Gastrocnemius medialis (tissue), 4 donors: ENCODE results near the gene MYO1G. TPM values are rescaled to one million over a fixed set of nuclear protein-coding genes. Genes with fewer than 3 reads are reported as not detected.

Experiments
- ATAC-seq, 2 donors: fragments of 150-250 bp; one replicate each; pipeline ENCODE4 v1.9.1; 2016
- DNase-seq, 2 donors: peaks; one replicate each; pipeline ENCODE4 v3.0.0-alpha.2; 2019
- H3K27ac ChIP-seq, 4 donors: fragments of 200-600 bp; sonication (generic); 1 replicate in 1 of 4; 2 replicates in 3 of 4; pipeline ENCODE4 v1.5.1; 2016 to 2018; ENCODE audit warnings: mild to moderate bottlenecking in 2 of 4, moderate library complexity in 1 of 4
- H3K27me3 ChIP-seq, 3 donors: fragments of 200-600 bp; sonication (generic) in 2 of 3; 1 replicate in 1 of 3; 2 replicates in 2 of 3; pipeline versions ENCODE4 v1.5.1 to v1.6.0; 2016 to 2019; ENCODE audit warnings: mild to moderate bottlenecking in 1 of 3, moderate library complexity in 1 of 3
- H3K36me3 ChIP-seq, 2 donors: fragments of 200-600 bp; sonication (generic) in 1 of 2; one replicate each; pipeline ENCODE4 v1.5.1; 2017 to 2018
- H3K4me1 ChIP-seq, 2 donors: fragments of 200-600 bp; sonication (generic) in 1 of 2; one replicate each; pipeline ENCODE4 v1.5.1; 2016 to 2017; ENCODE audit warnings: mild to moderate bottlenecking in 2 of 2
- H3K4me3 ChIP-seq, 4 donors: fragments of 200-600 bp; sonication (generic) in 3 of 4; 1 replicate in 1 of 4; 2 replicates in 3 of 4; pipeline ENCODE4 v1.5.1; 2016 to 2019; ENCODE audit warnings: mild to moderate bottlenecking in 2 of 4
- H3K9me3 ChIP-seq, 3 donors: fragments of 200-600 bp; sonication (generic) in 2 of 3; 1 replicate in 1 of 3; 2 replicates in 2 of 3; pipeline ENCODE4 v1.5.1; 2016 to 2019
- CTCF ChIP-seq, 5 experiments: fragments of 450-650 bp in 3 of 5; fragments of 200-600 bp in 2 of 5; sonication (generic) in 2 of 5; IDR thresholded peaks in 4 of 5; conservative IDR thresholded peaks in 1 of 5; 1 replicate in 4 of 5; 2 replicates in 1 of 5; pipeline ENCODE4 v1.5.1; 2016 to 2019; ENCODE audit warnings: antibody characterized with exemption in 5 of 5, mild to moderate bottlenecking in 3 of 5, moderate library complexity in 3 of 5
- POLR2A ChIP-seq, 2 donors: fragments of 450-650 bp; IDR thresholded peaks; one replicate each; pipeline ENCODE4 v1.6.1; 2017; ENCODE audit warnings: antibody characterized with exemption in 2 of 2, mild to moderate bottlenecking in 2 of 2, moderate library complexity in 2 of 2
- in situ Hi-C, 4 donors: fragments of 200-750 bp; cut with MboI; loops; one replicate each; pipeline versions ENCODE4 v1.15.0 to v1.8.0; 2017; ENCODE audit warnings: low sequenced_read_pairs in 4 of 4
- intact Hi-C: fragments of 100-400 bp; cut with DNase I; formaldehyde crosslinking; loops from one replicate; pipeline ENCODE4 v1.15.1; 2023; ENCODE audit warnings: low total_unique reads
- total RNA-seq, 4 donors: library from RNA; depleted of rRNA; stranded (reverse); fragments of >200 nt; gene quantifications; one replicate each; pipeline versions ENCODE4 v1.1.0 to v1.2.3, GENCODE V29; 2016

The MYO1G gene
- total RNA-seq, 4 donors from 2014 or later: 0.61 to 1.4 (median 1.3) TPM; not detected in 1

GRCh38 chr7:44920119-44920518, 58.7 kb downstream of the MYO1G start:
- ATAC-seq (no peak), DNase-seq (no peak)
- no peaks in the 10 kb centered on the region for H3K27me3 ChIP-seq
- H3K9me3 ChIP-seq: no peaks in the 10 kb centered on the region
- no peaks in the 10 kb centered on the region for H3K4me1 ChIP-seq
- no peaks in the 10 kb centered on the region for H3K36me3 ChIP-seq
- in situ Hi-C loops: loop anchor here in 3 of 4 donors (5.0 to 10.0 kb wide), 4 partner anchors 58 to 335 kb away; partner anchors contain the start of gene TMED4 (in 2 of the 3)
- H3K27ac ChIP-seq: no peak overlapping the region
- TF ChIP-seq CTCF (IDR thresholded peaks at IDR 0.05 in 4 of 5, conservative IDR thresholded peaks at IDR 0.05 in 1 of 5): no peak
- TF ChIP-seq POLR2A (IDR thresholded peaks at IDR 0.05): no peak
- intact Hi-C loops: loop anchor here (5.0 kb wide), 1 partner anchor 333 kb away; no protein-coding TSS in a partner anchor
- no peak overlapping the region for H3K4me3 ChIP-seq

GRCh38 chr7:44918029-44918428, 60.8 kb downstream of the MYO1G start:
- Histone ChIP-seq H3K4me1 (no peaks in the 10 kb centered on the region), H3K27me3 (no peaks in the 10 kb centered on the region), H3K36me3 (no peaks in the 10 kb centered on the region), H3K9me3 (no peaks in the 10 kb centered on the region), H3K4me3 (no peak overlapping the region), H3K27ac (no peak overlapping the region)
- in situ Hi-C loops (loop anchor here in 3 of 4 donors (5.0 kb wide), 2 partner anchors 56 to 61 kb away; no protein-coding TSS in a partner anchor), intact Hi-C loops (no loop called here)
- DNase-seq: no peak
- no peak for TF ChIP-seq POLR2A (IDR thresholded peaks at IDR 0.05)
- TF ChIP-seq CTCF (IDR thresholded peaks at IDR 0.05 in 4 of 5, conservative IDR thresholded peaks at IDR 0.05 in 1 of 5): no peak
- ATAC-seq: no peak

- no peak for ATAC-seq
- Histone ChIP-seq H3K27me3 (no peaks in the 10 kb centered on the region), H3K27ac (no peak overlapping the region), H3K4me3 (no peak overlapping the region), H3K4me1 (no peaks in the 10 kb centered on the region), H3K36me3 (no peaks in the 10 kb centered on the region), H3K9me3 (no peaks in the 10 kb centered on the region)
- TF ChIP-seq CTCF (IDR thresholded peaks at IDR 0.05 in 4 of 5, conservative IDR thresholded peaks at IDR 0.05 in 1 of 5) (no peak), POLR2A (IDR thresholded peaks at IDR 0.05) (no peak)
- intact Hi-C loops (no loop called here), in situ Hi-C loops (loop anchor here in 3 of 4 donors (5.0 kb wide), 2 partner anchors 55 to 60 kb away; no protein-coding TSS in a partner anchor)
- DNase-seq: no peak
Observed at GRCh38 chr7:44917465-44917864, 61.4 kb downstream of the MYO1G start.

GRCh38 chr7:44914992-44915607, 63.7 kb downstream of the MYO1G start:
- ATAC-seq (no peak), DNase-seq (no peak)
- no peaks in the 10 kb centered on the region for H3K27me3 ChIP-seq
- no peak overlapping the region for H3K27ac ChIP-seq
- H3K36me3 ChIP-seq: no peaks in the 10 kb centered on the region
- no peak overlapping the region for H3K4me3 ChIP-seq
- intact Hi-C loops: no loop called here
- H3K9me3 ChIP-seq: no peaks in the 10 kb centered on the region
- no peaks in the 10 kb centered on the region for H3K4me1 ChIP-seq
- TF ChIP-seq CTCF (IDR thresholded peaks at IDR 0.05 in 4 of 5, conservative IDR thresholded peaks at IDR 0.05 in 1 of 5): no peak
- in situ Hi-C loops: loop anchor here in 3 of 4 donors (5.0 kb wide), 2 partner anchors 53 to 58 kb away; no protein-coding TSS in a partner anchor
